Measurements from ENCODE around the gene LSM6.

Gene LSM6

GRCh38 chr4:146186041-146186440, 10.5 kb downstream of the LSM6 start:
- TF ChIP-seq ZFX (IDR thresholded peaks at IDR 0.05), result no peak
- no peak for TF ChIP-seq CTCF (conservative IDR thresholded peaks at IDR 0.05)

GRCh38 chr4:146186596-146186995, 11.1 kb downstream of the LSM6 start:
- H3K27ac ChIP-seq, result no peak overlapping the region
- TF ChIP-seq CTCF (conservative IDR thresholded peaks at IDR 0.05) (no peak), ZFX (IDR thresholded peaks at IDR 0.05) (no peak)

More at GRCh38 chr4:146186041-146186440, 10.5 kb downstream of the LSM6 start:
- no peak overlapping the region for H3K27ac ChIP-seq

- TF ChIP-seq CTCF (conservative IDR thresholded peaks at IDR 0.05) (no peak), ZFX (IDR thresholded peaks at IDR 0.05) (no peak)
- H3K27ac ChIP-seq, result no peak overlapping the region
Measured at GRCh38 chr4:146190456-146190855, 14.9 kb downstream of the LSM6 start.

- H3K27ac ChIP-seq, result no peak overlapping the region
- TF ChIP-seq ZFX (IDR thresholded peaks at IDR 0.05), result no peak
Measured at GRCh38 chr4:146191766-146192458, 16.4 kb downstream of the LSM6 start.

GRCh38 chr4:146193628-146194027, 18.1 kb downstream of the LSM6 start:
- TF ChIP-seq ZFX (IDR thresholded peaks at IDR 0.05) (no peak), CTCF (conservative IDR thresholded peaks at IDR 0.05) (no peak)
- H3K27ac ChIP-seq, result no peak overlapping the region

DNA sequence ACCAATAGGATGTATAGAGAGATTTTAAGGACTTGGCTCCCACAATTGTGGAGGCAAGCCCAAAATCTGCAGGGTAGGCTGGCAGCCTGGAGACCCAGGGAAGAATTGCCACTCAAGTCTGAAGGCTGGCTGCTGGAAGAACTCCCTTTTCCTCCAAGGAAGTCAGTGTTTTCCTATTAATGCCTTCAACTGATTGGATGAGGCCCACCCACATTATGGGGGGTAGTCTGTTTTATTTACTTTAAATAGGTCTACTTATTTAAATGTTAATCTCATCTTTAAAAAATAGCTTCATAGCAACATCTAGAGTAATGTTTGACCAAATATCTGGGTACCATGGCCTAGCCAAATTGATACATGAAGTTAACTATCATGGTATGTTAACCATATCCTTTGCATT, 18.7 kb downstream of the LSM6 start:
- no peak overlapping the region for H3K27ac ChIP-seq
- TF ChIP-seq ZFX (IDR thresholded peaks at IDR 0.05), result no peak
- no peak for TF ChIP-seq CTCF (conservative IDR thresholded peaks at IDR 0.05)

- no peak overlapping the region for H3K27ac ChIP-seq
- no peak for TF ChIP-seq ZFX (IDR thresholded peaks at IDR 0.05)
- TF ChIP-seq CTCF (conservative IDR thresholded peaks at IDR 0.05), result no peak
Measured at GRCh38 chr4:146202665-146203064, 27.1 kb downstream of the LSM6 start.

DNA sequence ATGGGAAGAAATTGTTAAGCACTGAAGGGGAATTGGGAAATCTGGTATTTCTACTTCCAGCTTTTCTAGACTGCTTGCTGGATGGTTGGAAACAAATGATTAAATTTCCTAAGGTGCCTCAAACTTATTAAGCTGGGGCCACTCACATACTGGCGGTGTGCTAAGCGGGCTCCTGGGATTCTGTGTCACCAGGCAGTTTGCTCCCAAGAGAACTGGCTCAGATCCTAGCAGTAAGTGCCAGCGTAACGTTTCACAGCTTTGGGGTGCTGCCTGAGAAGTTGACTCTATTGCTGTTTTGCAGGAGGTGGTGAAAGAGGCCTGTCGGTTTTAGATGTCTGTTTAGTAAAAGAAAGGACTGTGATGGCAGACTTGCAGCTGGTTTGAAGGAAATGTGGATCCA, 31.9 kb downstream of the LSM6 start:
- TF ChIP-seq ZFX (IDR thresholded peaks at IDR 0.05) (no peak), CTCF (conservative IDR thresholded peaks at IDR 0.05) (no peak)
- H3K27ac ChIP-seq, result no peak overlapping the region

Measured in C4-2B (cell line).